GM21367 (cell line): ENCODE measurements around the gene PSMF1.

Experiments used
- ATAC-seq: cut with Tn5 transposase; IDR thresholded peaks from one replicate; pipeline ENCODE4 v1.9.1; 2021; ENCODE audit not compliant: unreplicated experiment

Gene PSMF1

GRCh38 chr20:1188347-1188746 is 69.9 kb downstream of the PSMF1 start:
- ATAC-seq = no peak

- no peak for ATAC-seq
These were observed 71.4 kb downstream of the PSMF1 start for GRCh38 chr20:1189827-1190226.

GRCh38 chr20:1190847-1191246 is 72.4 kb downstream of the PSMF1 start:
- ATAC-seq = no peak

- no peak for ATAC-seq
These were observed 72.9 kb downstream of the PSMF1 start for GRCh38 chr20:1191299-1191698.

GRCh38 chr20:1195226-1195625 is 76.8 kb downstream of the PSMF1 start:
- ATAC-seq = no peak

- no peak for ATAC-seq
These were observed 78.2 kb downstream of the PSMF1 start for GRCh38 chr20:1196634-1197033.

- ATAC-seq = no peak
These were observed 79.4 kb downstream of the PSMF1 start for GRCh38 chr20:1197801-1198200.

GRCh38 chr20:1198751-1199150 is 80.3 kb downstream of the PSMF1 start:
- ATAC-seq = no peak

- ATAC-seq = no peak
These were observed 80.9 kb downstream of the PSMF1 start for GRCh38 chr20:1199212-1199873.

GRCh38 chr20:1199964-1200363 is 81.6 kb downstream of the PSMF1 start:
- ATAC-seq = no peak

GRCh38 chr20:1202762-1203504 is 84.5 kb downstream of the PSMF1 start, which contains the start of gene C20orf202:
C20orf202 (plus strand) TSS chr20:1203454; CDS start chr20:1203586, 132 bp downstream.
- no peak for ATAC-seq

- ATAC-seq = no peak
These were observed 85.2 kb downstream of the PSMF1 start for GRCh38 chr20:1203630-1204029.

- no peak for ATAC-seq
These were observed 85.7 kb downstream of the PSMF1 start for GRCh38 chr20:1204113-1204512.

- ATAC-seq = no peak
These were observed 86.2 kb downstream of the PSMF1 start for GRCh38 chr20:1204576-1204975.

- ATAC-seq = no peak
These were observed 87.4 kb downstream of the PSMF1 start for GRCh38 chr20:1205802-1206201.

GRCh38 chr20:1206366-1207148 is 88.2 kb downstream of the PSMF1 start:
- ATAC-seq = no peak

GRCh38 chr20:1207293-1207878 is 89.0 kb downstream of the PSMF1 start:
- no peak for ATAC-seq

GRCh38 chr20:1209447-1210387 is 91.3 kb downstream of the PSMF1 start:
- no peak for ATAC-seq

GRCh38 chr20:1210501-1210900 is 92.1 kb downstream of the PSMF1 start:
- ATAC-seq = no peak

GRCh38 chr20:1212023-1212422 is 93.6 kb downstream of the PSMF1 start:
- ATAC-seq = no peak
